ENCODE results near the gene ZNF740.

Gene ZNF740

DNA sequence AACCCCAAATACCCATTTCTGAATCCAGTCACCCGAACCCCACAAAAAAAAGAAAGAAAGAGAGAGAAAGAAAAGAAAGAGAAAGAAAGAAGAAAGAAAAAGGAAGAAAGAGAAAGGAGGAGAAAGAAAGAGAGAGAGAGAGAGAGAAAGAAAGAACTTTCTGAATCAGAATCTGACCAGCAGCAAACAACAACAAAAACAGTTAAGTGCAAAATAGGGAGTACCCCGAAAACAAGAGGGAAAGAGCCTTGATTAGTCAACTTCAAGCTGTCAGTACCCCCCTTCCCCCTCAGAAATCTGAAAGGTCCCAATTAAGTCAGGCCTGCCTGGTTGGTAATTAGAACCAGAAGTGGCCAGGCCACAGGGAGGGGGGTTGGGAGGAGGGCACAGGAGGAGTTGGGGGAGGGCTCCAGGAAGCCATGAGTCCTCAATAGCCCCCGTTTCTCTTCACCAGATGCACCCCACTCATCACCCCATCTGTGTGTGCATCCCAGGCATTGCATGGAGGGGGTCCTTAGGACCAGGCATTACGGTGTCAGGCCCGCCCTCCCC lies 41.7 kb downstream of the ZNF740 start:
- H3K4me3 ChIP-seq (ENCODE audit: control insufficient read depth, low read depth, low read length) = no peak overlapping the region
- DNase-seq (ENCODE audit: low read depth) = peak; percentile 46
- TF ChIP-seq, protein P1, sequence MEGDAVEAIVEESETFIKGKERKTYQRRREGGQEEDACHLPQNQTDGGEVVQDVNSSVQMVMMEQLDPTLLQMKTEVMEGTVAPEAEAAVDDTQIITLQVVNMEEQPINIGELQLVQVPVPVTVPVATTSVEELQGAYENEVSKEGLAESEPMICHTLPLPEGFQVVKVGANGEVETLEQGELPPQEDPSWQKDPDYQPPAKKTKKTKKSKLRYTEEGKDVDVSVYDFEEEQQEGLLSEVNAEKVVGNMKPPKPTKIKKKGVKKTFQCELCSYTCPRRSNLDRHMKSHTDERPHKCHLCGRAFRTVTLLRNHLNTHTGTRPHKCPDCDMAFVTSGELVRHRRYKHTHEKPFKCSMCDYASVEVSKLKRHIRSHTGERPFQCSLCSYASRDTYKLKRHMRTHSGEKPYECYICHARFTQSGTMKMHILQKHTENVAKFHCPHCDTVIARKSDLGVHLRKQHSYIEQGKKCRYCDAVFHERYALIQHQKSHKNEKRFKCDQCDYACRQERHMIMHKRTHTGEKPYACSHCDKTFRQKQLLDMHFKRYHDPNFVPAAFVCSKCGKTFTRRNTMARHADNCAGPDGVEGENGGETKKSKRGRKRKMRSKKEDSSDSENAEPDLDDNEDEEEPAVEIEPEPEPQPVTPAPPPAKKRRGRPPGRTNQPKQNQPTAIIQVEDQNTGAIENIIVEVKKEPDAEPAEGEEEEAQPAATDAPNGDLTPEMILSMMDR (conservative IDR thresholded peaks at IDR 0.05; ENCODE audit: control insufficient read depth, insufficient read depth, low read depth, low read length) = no peak

DNA sequence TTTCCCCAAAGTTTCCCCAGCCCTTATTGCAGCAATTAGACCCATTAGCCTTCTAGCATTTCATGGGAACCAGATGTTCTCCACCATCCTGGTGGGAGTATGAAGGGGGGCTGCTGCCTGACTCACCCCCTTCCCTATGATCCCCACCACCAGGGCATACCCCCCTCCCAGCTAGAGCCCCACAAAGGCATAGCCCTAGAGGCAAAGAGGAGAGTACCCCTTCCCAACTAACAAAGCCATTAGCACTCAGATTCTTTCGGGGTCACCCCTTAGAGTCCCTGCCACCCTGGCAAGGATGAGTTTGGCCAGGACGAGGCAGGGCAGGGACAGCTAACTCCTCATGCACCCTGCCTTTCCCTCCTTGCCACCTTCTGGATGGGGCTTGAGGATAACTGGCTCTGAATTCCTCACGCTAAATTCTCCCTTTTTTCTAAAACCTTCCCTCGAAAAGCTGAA lies 42.3 kb downstream of the ZNF740 start:
- no peak overlapping the region for H3K4me3 ChIP-seq (ENCODE audit: control insufficient read depth, low read depth, low read length)
- TF ChIP-seq, protein P1 (conservative IDR thresholded peaks at IDR 0.05; ENCODE audit: control insufficient read depth, insufficient read depth, low read depth, low read length) = no peak
- no peak for DNase-seq (ENCODE audit: low read depth)

DNA sequence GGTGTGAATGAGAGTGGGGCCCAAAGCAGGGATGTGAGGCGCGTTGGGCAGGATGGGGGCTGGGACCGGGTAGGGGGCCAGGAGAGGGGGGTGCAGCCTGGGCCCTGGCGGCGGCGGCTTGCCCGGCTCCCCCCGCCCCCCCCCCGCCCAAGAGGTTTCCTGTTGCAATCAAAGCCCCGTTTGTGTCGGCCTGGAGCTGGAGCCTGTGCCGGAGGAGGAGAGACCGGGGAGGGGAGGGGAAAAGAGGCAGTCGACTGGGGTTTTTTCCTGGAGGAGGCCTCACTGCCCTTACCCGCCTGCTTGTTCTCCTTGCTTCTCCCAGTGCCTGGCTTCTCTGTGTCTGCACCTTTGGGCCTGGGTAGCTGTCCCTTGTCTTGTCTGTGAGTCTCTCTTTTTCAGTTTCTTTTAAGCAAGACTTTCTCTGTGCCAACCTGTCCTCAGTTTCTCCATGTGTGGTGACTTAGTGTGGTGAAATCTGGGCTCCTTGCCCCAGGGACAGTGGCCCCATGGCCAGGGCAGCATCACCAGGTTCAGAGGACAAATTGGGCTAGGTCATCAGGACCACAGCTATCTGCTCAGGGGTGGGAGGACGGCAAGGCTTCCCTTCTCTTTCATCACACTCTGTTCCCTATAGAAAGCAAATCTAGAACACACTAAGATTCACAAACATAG lies 43.0 kb downstream of the ZNF740 start:
- no peak overlapping the region for H3K4me3 ChIP-seq (ENCODE audit: control insufficient read depth, low read depth, low read length)
- peak; percentile 40 for DNase-seq (ENCODE audit: low read depth)
- TF ChIP-seq, protein P1 (conservative IDR thresholded peaks at IDR 0.05; ENCODE audit: control insufficient read depth, insufficient read depth, low read depth, low read length) = no peak

DNA sequence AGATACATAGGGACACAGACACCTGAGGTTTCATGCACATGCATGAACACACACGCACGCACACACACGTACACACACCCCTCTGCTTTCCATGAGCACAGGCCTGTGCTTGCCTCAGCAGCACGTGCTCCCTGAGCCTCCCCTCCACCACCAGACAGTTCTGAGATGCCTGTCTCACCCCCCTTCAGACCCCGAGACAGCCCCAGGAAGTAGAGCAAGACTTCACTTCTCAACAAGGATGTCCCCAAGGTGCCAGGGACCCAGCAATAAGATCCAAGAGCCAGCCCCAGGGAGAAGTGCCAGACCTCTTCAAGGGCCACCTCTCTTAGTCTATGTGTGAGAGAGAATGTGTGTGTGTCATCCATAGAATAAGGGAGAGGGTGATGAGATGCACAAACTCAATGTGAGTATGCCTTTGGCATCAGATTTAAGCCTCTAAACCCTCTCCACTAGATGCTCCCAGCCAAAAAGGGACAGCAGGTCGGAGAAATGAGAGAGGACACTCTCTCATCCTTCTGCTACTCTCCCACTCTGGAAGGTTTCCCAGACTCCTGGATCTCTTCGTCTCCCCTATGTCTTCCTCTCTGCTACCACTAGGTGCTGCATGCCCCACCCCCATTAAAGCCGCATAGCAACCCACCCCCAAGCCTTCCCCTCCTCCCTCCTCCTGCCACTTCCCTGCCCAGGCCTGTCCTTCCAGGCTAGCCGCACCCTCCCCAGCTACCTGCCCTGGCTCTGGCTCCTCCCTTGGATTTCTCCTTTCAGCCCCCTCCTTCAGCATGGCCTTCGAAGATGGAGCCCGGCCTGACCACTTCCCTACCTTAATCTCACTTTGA lies 43.8 kb downstream of the ZNF740 start:
- TF ChIP-seq, protein P1 (conservative IDR thresholded peaks at IDR 0.05; ENCODE audit: control insufficient read depth, insufficient read depth, low read depth, low read length) = peak; percentile 21
- DNase-seq (ENCODE audit: low read depth) = no peak
- no peak overlapping the region for H3K4me3 ChIP-seq (ENCODE audit: control insufficient read depth, low read depth, low read length)

DNA sequence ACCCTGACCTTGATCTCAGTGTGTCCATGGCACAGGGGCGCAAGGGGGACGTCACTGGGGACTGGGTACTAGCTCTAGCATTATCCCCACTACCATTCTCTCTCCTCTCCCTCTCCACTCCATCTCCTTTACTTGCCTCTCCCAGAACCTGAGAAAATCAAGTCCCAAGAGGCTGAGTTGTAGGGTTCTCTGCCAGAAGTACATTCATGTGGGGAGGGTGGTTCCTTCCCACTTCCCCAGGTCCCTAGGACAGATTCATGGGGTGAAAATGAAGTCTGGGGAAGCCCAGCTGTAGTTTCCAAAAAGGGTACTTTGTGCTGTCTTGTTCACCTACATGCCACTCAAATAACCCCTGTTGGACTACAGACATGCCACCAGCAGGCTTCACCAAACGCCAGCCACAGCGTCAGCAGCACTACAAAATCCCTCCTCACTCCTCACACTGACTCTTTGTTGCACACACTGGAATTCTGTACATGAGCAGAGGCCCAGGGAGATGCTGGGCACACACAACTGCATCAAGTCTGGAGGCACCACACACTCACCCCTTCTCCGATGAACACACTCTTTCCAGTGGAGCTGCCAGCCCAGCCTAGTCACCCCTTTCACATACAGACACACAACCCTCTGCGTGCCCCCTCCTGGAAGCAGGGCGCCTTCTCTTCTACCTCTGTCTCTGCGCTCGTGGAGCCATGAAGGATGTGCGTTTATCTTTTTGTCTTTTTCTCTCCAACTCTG lies 44.5 kb downstream of the ZNF740 start:
- DNase-seq (ENCODE audit: low read depth) = no peak
- TF ChIP-seq, protein P1 (conservative IDR thresholded peaks at IDR 0.05; ENCODE audit: control insufficient read depth, insufficient read depth, low read depth, low read length) = no peak
- no peak overlapping the region for H3K4me3 ChIP-seq (ENCODE audit: control insufficient read depth, low read depth, low read length)
